HCT116 (cell line): Measurements from ENCODE around the gene DENND2A. TPM values are rescaled to one million over a fixed set of nuclear protein-coding genes. Genes with fewer than 3 reads are reported as not detected.

Experiments
- ATAC-seq: fragments of 200-7000 bp; cut with Tn5 transposase; 2 replicates; pipeline ENCODE4 v1.9.1; 2020; ENCODE audit warnings: mild to moderate bottlenecking, moderate library complexity
- BruUV-seq: library from RNA; stranded (reverse); fragments of 400-500 nt; replicated peaks from 2 replicates; lab custom pipeline; 2021; lab: Mats Ljungman, UMichigan
- CTCF ChIA-PET: fragments of 300-600 bp; sonication (Branson Sonifier 250); formaldehyde crosslinking; loops from one replicate; lab custom pipeline; 2021; ENCODE audit warnings: antibody characterized with exemption; lab: Charles Lee
- POLR2A ChIA-PET: fragments of 300-600, 350-600 bp; sonication (Branson Sonifier 250); formaldehyde crosslinking; loops from one replicate; lab custom pipeline; 2021; ENCODE audit warnings: antibody characterized with exemption; lab: Charles Lee
- RAD21 ChIA-PET, 2 experiments: fragments of 300-600 bp; sonication (Branson Sonifier 250); formaldehyde crosslinking; loops; one replicate each; lab custom pipeline; 2023; ENCODE audit warnings: low total read pairs in 2 of 2; ENCODE audit not compliant: uncharacterized antibody in 2 of 2, unreplicated experiment in 2 of 2, low non-redundant PET in 1 of 2; lab: Charles Lee
- DNase-seq: peaks from one replicate; pipeline ENCODE4 v3.0.0-alpha.2; 2010; ENCODE audit warnings: low read depth, low spot score
- H2AFZ ChIP-seq: fragments of 200-600 bp; shearing (Covaris generic), sonication (generic); 2 replicates; pipeline ENCODE4 v1.6.1; 2017; ENCODE audit warnings: low read depth, mixed run types, mixed read lengths, antibody characterized with exemption, low read length; ENCODE audit not compliant: poor library complexity, severe bottlenecking
- H3K27ac ChIP-seq: 2 replicates; pipeline ENCODE4 v1.5.1; 2012; ENCODE audit warnings: low read depth, low read length
- H3K27me3 ChIP-seq: fragments of 200-600 bp; sonication (generic); 2 replicates; pipeline ENCODE4 v1.6.1; 2016; ENCODE audit warnings: mixed run types, low read length, mixed read lengths; ENCODE audit not compliant: insufficient read depth
- H3K36me3 ChIP-seq, 2 experiments: fragments of 200-500 bp in 1 of 2; fragments of 200-600 bp in 1 of 2; sonication (Bioruptor generic) in 1 of 2; sonication (generic) in 1 of 2; 2 replicates each; pipeline versions ENCODE4 v1.5.1 to v1.6.1; 2014 to 2016; ENCODE audit warnings: low read length in 2 of 2, inconsistent platforms in 1 of 2, mixed read lengths in 1 of 2, mixed run types in 1 of 2; ENCODE audit not compliant: insufficient read depth in 2 of 2, control insufficient read depth in 1 of 2
- H3K4me1 ChIP-seq, 2 experiments: fragments of 200-600 bp in 1 of 2; sonication (generic) in 1 of 2; 2 replicates each; pipeline versions ENCODE4 v1.5.1 to v1.6.1; 2012 to 2017; ENCODE audit warnings: low read length in 2 of 2, inconsistent platforms in 1 of 2, mild to moderate bottlenecking in 1 of 2, mixed read lengths in 1 of 2, mixed run types in 1 of 2, moderate library complexity in 1 of 2; ENCODE audit not compliant: insufficient read depth in 2 of 2, control insufficient read depth in 1 of 2
- H3K4me2 ChIP-seq: fragments of 200-600 bp; sonication (generic); 2 replicates; pipeline ENCODE4 v1.6.1; 2017; ENCODE audit warnings: mixed run types, low read length, mixed read lengths
- H3K4me3 ChIP-seq, 2 experiments: fragments of 200-600 bp in 1 of 2; sonication (generic) in 1 of 2; replicated peaks in 1 of 2; 2 replicates each; pipeline ENCODE4 v1.5.1; 2011 to 2016; ENCODE audit warnings: low read length in 2 of 2, control low read depth in 1 of 2, low read depth in 1 of 2, mild to moderate bottlenecking in 1 of 2, mixed read lengths in 1 of 2, mixed run types in 1 of 2
- H3K79me2 ChIP-seq: fragments of 200-600 bp; sonication (generic); 2 replicates; pipeline ENCODE4 v1.6.1; 2017; ENCODE audit warnings: mild to moderate bottlenecking, mixed run types, low read length, moderate library complexity, mixed read lengths; ENCODE audit not compliant: insufficient read depth
- H3K9ac ChIP-seq: fragments of 200-600 bp; sonication (generic); 2 replicates; pipeline ENCODE4 v1.6.1; 2016; ENCODE audit warnings: low read length, mixed read lengths
- H3K9me2 ChIP-seq: fragments of 200-600 bp; sonication (generic), shearing (Covaris generic); 2 replicates; pipeline ENCODE4 v1.6.1; 2017; ENCODE audit warnings: mixed run types, mild to moderate bottlenecking, moderate library complexity; ENCODE audit not compliant: insufficient read depth
- H3K9me3 ChIP-seq, 2 experiments: fragments of 200-500 bp in 1 of 2; fragments of 200-600 bp in 1 of 2; sonication (Bioruptor generic) in 1 of 2; sonication (generic) in 1 of 2; 2 replicates each; pipeline ENCODE4 v1.6.1; 2014 to 2017; ENCODE audit warnings: low read length in 2 of 2, mixed read lengths in 2 of 2, inconsistent platforms in 1 of 2, low read depth in 1 of 2, mild to moderate bottlenecking in 1 of 2, mixed run types in 1 of 2, moderate library complexity in 1 of 2; ENCODE audit not compliant: control insufficient read depth in 1 of 2, insufficient read depth in 1 of 2
- H4K20me1 ChIP-seq: fragments of 200-600 bp; sonication (generic), shearing (Covaris generic); 2 replicates; pipeline ENCODE4 v1.6.1; 2017; ENCODE audit warnings: mixed run types, mild to moderate bottlenecking, moderate library complexity; ENCODE audit not compliant: insufficient read depth
- CTCF ChIP-seq, 3 experiments: fragments of 200-600 bp in 1 of 3; sonication (generic) in 1 of 3; IDR thresholded peaks in 2 of 3; conservative IDR thresholded peaks in 1 of 3; 2 replicates each; pipeline ENCODE4 v1.5.1; 2012 to 2017; ENCODE audit warnings: low read depth in 2 of 3, low read length in 2 of 3, antibody characterized with exemption in 1 of 3, borderline replicate concordance in 1 of 3, control low read depth in 1 of 3, mild to moderate bottlenecking in 1 of 3, mixed read lengths in 1 of 3, mixed run types in 1 of 3, moderate library complexity in 1 of 3; ENCODE audit not compliant: insufficient read depth in 1 of 3
- JUND ChIP-seq: IDR thresholded peaks from 2 replicates; pipeline ENCODE4 v1.6.1; 2012
- REST ChIP-seq: IDR thresholded peaks from 2 replicates; pipeline ENCODE4 v1.6.1; 2012; ENCODE audit warnings: low read depth
- intact Hi-C: fragments of 100-400 bp; cut with micrococcal nuclease; formaldehyde crosslinking; loops from 2 replicates; pipeline ENCODE4 v1.10.0; 2022
- total RNA-seq: library from RNA; stranded (reverse); gene quantifications from one replicate; pipeline ENCODE4 v1.2.1, GENCODE V29; 2021; ENCODE audit not compliant: unreplicated experiment

Gene DENND2A
- total RNA-seq, 1 experiment from 2014 or later = 0.12 TPM

GRCh38 chr7:140604076-140604475 lies 36.5 kb downstream of the DENND2A start:
- H3K4me2 ChIP-seq = no peak overlapping the region
- no peak overlapping the region for H3K9ac ChIP-seq
- H3K36me3 ChIP-seq = no peaks in the 10 kb centered on the region
- DNase-seq = no peak
- RAD21 ChIA-PET = no interaction called here
- H3K4me1 ChIP-seq = no peaks in the 10 kb centered on the region
- intact Hi-C loops = no loop called here
- CTCF ChIA-PET = no interaction called here
- TF ChIP-seq REST (no peak), JUND (no peak), CTCF (IDR thresholded peaks at IDR 0.05 in 2 of 3, conservative IDR thresholded peaks at IDR 0.05 in 1 of 3; ENCODE audit: borderline replicate concordance in 1 of 3, insufficient read depth in 1 of 3, low read depth in 2 of 3, low read length in 2 of 3) (no peak)
- no TSS peak for BruUV-seq
- ATAC-seq = no peak
- H3K9me2 ChIP-seq = no peaks in the 10 kb centered on the region
- H3K4me3 ChIP-seq = no peak overlapping the region
- no peaks in the 10 kb centered on the region for H4K20me1 ChIP-seq
- no peaks in the 10 kb centered on the region for H3K27me3 ChIP-seq
- no peak overlapping the region for H2AFZ ChIP-seq
- no peak overlapping the region for H3K27ac ChIP-seq
- H3K79me2 ChIP-seq = no peaks in the 10 kb centered on the region
- no peaks in the 10 kb centered on the region for H3K9me3 ChIP-seq
- POLR2A ChIA-PET = no interaction called here
